Stimulated activated CD4-positive, alpha-beta T cell treated with anti-CD3 and anti-CD28 coated beads, Interleukin-2, amount 100 ng/mL, for 24 hours (primary cell): ENCODE measurements around the gene CMSS1.

Experiments
- DNase-seq, 2 donors: peaks; one replicate each; pipeline ENCODE4 v3.0.0-alpha.2; 2020

Gene CMSS1

GRCh38 chr3:99817437-99818240 lies at the start of gene CMSS1:
TSS of gene CMSS1 (plus strand) at chr3:99817862.
- DNase-seq: peak; percentile 97 to 98

GRCh38 chr3:99768126-99768525 lies 49.5 kb upstream of the CMSS1 start:
- DNase-seq: no peak

DNA sequence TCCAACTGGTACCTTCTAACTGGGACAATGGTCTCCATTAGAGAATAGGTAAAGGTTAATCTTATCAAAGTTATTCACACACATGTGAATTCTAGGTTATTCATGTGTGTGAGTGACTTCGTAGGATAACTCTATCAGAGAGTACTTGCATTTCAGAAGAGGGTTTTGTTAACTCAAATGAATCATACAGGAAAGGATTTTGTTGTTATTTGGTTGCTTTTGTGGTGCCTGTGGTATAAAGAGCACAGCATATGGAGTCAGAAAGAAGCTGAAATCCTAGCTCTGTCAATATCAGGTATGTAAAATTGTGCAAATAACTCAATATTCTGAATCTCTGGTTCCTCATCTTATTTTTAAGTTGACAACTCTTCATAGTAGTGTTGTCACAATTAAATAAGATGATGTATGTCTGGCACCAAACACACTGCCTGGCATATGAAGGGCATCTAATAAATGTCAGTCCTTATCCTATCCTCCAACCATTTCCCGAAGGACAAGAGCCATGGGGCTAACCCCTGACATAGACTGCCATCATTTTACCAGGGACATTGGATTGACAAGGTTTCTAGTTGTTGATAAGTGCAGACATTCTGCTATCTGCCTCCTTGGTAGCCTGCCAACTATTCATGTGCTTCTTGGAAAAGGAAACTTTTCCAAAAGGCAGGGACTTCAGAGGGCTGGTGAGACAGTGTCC lies 48.7 kb upstream of the CMSS1 start:
- DNase-seq: no peak

DNA sequence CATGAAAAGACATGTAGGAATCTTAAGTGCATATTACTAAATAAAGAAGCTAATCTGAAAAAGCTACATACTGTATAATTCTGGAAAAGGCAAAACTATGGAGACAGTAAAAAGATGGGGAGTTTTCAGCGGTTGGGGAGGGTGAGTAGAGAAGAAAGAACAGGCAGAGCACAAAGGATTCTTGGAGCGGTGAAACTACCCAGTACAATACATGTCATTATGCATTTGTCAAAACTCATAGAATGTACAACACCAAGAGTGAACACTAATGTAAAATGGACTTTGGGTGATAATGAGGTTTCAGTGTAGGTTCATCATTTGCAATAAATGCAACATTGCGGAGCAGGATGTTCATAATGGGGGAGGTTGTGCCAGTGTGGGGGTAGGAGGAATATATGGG lies 45.5 kb upstream of the CMSS1 start:
- no peak for DNase-seq

DNA sequence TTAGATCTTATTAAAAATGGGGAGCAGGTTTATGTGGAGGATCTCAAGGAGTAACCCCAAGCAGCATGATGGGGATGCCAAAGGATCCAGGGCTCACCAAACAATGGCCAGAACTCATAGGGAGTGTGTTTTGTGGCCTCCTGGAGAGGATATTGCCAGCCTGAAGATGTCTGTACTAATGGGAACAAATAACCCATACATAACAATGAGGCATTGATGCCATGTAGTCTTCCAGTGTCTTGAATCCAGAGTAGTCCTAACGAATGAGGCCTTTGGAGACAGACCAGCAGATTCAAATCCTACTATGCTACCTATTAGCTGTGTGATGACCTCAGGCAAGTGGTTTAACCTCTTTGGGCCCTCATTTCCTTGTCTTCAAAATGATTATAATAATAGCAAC lies 45.0 kb upstream of the CMSS1 start:
- no peak for DNase-seq

DNA sequence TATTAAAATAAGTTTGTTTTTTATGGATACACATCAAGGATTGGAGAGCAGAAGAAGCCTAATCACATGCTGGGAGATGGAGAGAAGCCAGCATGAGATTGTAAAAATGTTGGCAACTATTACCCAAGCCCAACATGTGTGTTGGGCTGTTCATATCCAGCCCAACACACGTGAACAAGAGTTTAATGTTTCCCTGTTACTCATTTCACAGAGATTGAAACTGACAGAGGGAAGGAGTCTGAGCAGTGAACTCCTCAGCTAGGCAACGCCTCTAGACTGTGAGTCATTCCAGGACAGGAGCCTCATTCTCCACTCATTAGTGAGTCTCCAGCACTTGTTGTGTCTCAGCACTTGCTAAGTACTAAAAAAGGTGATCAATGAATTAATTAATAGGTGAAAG lies 43.2 kb upstream of the CMSS1 start:
- DNase-seq: no peak

- no peak for DNase-seq
Observed at GRCh38 chr3:99776516-99777209, 41.0 kb upstream of the CMSS1 start.

GRCh38 chr3:99777210-99777549 lies 40.5 kb upstream of the CMSS1 start:
- DNase-seq: no peak

- no peak for DNase-seq
Observed at GRCh38 chr3:99777708-99778107, 40.0 kb upstream of the CMSS1 start.

DNA sequence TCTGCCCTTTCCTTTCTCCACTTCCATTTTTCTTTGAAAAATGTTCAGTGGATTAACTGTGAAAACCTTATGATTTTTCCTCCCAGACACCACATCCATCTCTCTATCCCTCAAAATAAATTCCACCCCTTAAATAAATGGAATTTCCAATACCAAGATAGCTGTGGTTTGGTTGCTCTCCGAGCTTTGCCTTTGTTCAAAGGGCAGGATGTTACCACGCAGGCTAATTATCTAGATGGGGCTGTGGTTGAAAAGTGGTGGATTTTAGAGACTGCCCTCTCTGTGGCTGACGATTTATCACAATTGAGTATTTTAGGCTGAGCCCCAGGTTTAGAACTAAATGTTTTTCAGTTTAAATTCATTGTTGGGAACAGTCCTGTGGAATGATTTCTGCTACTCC lies 36.9 kb upstream of the CMSS1 start:
- DNase-seq: no peak

- DNase-seq: no peak
Observed at GRCh38 chr3:99781761-99782160, 35.9 kb upstream of the CMSS1 start.

GRCh38 chr3:99783011-99783573 lies 34.6 kb upstream of the CMSS1 start:
- no peak for DNase-seq

DNA sequence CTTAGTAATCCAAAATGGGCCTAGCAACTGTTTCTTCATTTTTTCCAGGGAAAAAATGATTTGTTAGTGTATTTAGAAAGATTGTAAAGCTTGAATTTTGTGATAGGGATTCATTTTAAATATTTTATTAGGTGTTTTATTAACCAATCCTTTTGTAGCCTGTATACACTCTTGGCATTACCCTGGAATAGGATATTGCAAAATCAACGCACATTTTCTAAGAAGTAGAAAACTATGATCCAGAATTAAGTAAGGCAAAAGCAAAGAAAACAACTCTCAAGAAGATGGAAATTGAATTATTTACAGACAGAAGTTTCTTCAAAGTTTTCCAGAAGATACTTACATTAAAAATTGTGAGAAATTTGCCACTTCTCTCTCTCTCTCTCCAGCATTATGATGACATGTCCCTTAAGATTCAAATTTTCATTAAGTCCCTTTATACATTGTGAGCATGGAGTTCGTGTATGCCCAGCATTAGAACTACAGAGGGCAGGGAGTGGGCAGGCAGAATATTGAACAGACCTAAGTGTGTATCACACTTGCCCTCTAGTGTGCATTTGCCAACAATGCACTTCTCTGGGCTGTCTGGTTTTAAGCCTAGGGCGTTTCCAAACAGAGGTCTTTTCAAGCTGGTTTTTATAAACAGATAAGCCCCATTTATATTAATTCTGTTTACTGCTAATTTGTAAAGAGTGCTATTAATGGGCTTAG lies 28.5 kb upstream of the CMSS1 start:
- DNase-seq: peak in 1 of 2 donors; percentile 2

DNA sequence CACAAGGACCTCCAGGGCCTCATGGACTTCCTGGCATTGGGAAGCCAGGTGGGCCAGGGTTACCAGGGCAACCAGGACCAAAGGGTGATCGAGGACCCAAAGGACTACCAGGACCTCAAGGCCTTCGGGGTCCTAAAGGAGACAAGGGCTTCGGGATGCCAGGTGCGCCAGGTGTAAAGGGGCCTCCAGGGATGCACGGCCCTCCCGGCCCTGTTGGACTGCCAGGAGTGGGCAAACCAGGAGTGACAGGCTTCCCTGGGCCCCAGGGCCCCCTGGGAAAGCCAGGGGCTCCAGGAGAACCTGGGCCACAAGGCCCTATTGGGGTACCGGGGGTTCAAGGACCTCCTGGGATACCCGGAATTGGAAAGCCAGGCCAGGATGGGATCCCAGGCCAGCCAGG lies 23.2 kb upstream of the CMSS1 start:
- DNase-seq: no peak

DNA sequence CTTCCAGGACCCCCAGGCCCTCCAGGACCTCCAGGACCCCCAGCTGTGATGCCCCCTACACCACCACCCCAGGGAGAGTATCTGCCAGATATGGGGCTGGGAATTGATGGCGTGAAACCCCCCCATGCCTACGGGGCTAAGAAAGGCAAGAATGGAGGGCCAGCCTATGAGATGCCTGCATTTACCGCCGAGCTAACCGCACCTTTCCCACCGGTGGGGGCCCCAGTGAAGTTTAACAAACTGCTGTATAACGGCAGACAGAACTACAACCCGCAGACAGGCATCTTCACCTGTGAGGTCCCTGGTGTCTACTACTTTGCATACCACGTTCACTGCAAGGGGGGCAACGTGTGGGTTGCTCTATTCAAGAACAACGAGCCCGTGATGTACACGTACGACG lies 22.1 kb upstream of the CMSS1 start:
- DNase-seq: no peak

DNA sequence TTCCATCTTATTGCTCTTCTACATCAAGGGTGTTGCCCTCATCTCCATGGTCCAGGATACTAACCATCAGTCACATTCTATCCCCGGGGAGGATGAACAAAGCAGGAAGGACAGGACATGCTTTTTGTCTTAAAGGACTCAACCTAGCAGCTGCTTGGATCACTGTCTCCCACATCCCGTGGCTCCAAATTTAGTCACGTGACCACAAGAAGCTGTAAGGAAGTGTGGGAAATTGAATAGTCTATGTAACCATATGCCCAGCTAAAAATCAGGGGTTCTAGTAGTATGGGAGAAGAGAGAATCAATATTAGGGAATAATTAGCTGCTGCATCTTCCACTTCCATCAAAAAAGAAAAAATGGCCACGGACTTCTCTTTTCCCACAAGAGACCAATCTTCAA lies 18.2 kb upstream of the CMSS1 start:
- no peak for DNase-seq

- DNase-seq: no peak
Observed at GRCh38 chr3:99803297-99803696, 14.4 kb upstream of the CMSS1 start.

GRCh38 chr3:99805160-99805559 lies 12.5 kb upstream of the CMSS1 start:
- no peak for DNase-seq

DNA sequence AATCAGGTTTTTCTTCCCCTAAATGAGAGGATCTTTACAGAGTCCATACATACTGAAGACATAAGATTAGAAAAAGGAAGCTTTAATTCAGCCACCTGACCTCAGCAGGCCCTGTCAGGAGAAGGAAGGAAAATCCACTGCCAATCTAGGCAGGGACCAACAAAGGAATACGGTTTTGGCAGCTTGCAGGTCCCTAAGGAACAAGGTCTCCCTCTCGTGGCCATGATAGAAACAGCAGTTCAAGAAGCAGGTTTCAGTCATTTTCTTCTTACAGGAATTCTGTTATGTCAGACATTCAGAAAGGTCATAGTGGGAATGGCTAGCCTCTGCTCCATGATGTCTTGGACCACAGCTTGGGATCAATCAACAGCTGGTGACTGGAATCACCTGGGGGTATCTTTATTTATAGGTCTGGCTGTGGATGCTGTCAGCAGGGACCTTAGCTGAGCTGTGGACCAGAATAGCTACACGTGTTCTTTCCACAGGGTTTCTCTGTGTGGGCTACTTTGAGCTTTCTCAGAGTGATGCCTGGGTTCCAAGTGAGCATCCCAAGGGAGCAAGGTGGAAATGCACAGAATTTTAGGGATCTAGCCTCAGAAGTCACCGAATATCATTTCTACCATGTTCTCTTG lies 9.4 kb upstream of the CMSS1 start:
- DNase-seq: peak; percentile 24 to 46

DNA sequence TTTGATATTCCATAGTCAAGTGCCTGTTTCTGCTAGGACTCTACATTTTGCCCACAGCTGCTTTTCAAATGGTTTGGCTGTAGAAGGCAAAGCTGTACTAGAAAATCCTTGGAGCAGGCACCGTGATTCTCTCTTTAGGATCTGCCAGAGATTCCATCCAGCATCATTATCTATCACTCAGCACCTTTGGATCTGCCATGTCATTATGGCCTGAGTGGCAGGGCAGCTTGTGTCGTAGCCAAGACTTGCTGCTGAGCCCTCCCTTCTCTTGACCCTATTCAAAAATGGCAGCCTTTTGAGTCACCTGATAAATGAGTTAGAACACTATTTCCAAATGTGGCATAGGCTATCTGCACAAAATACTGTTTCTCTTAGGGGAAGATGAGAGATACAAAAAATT lies 8.1 kb upstream of the CMSS1 start:
- no peak for DNase-seq

GRCh38 chr3:99810403-99810802 lies 7.3 kb upstream of the CMSS1 start:
- DNase-seq: no peak

GRCh38 chr3:99817047-99817436 lies 620 bp upstream of the CMSS1 start:
- peak; percentile 10 to 31 for DNase-seq

DNA sequence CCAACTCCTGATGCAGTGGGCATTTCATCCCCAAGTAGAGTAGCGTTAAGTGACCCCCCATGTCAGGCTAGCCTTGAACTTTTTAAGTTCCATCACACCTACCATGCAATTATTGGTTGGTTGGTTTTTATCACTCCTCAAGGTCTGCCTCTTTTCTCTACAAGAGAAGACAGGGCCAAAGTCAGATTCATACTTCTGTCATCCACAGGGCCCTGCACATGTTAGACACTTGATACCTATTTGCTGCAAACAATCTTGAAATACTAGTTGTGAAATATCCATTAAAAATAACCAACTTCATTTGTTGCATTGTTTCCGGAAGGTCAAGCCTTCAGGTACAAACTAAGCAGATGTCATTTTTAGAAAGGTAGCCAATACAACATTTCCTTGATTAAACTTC lies 1.2 kb downstream of the CMSS1 start:
- DNase-seq: no peak
